IMR-90 (cell line): ENCODE data around the gene CHRNA7. TPM values are rescaled to one million over a fixed set of nuclear protein-coding genes. Genes with fewer than 3 reads are reported as not detected.
"Not testable (repeated sequence)": the region's sequence is repeated elsewhere in the genome, so short reads cannot be mapped to it uniquely, and the experiment has no call there.

Experiments used
- ATAC-seq: fragments of 200-7000 bp; cut with Tn5 transposase; 2 replicates; pipeline ENCODE4 v1.9.1; 2020; ENCODE audit warnings: low read depth, mild to moderate bottlenecking, moderate library complexity
- BruUV-seq: library from RNA; stranded (reverse); fragments of 400-500 nt; replicated peaks from 2 replicates; lab custom pipeline; 2021; lab: Mats Ljungman, UMichigan
- CTCF ChIA-PET: fragments of 300-600 bp; formaldehyde crosslinking; extraction: SDS; loops from one replicate; lab custom pipeline; 2021; ENCODE audit warnings: antibody characterized with exemption; lab: Yijun Ruan, JAX
- POLR2A ChIA-PET: fragments of 300-600 bp; sonication (Branson Sonifier 250); formaldehyde crosslinking; loops from one replicate; lab custom pipeline; 2022; ENCODE audit warnings: antibody characterized with exemption; ENCODE audit not compliant: unreplicated experiment; lab: Charles Lee
- DNase-seq: peaks from one replicate; pipeline ENCODE4 v3.0.0; 2013
- H2AFZ ChIP-seq: replicated peaks from 2 replicates; pipeline ENCODE3; 2013; ENCODE audit warnings: low read length, mild to moderate bottlenecking; ENCODE audit not compliant: poor library complexity
- H2AK5ac ChIP-seq: 2 replicates; pipeline ENCODE4 v1.6.1; 2013; ENCODE audit warnings: low read depth, low read length, inconsistent platforms
- H2AK9ac ChIP-seq: replicated peaks from 2 replicates; pipeline ENCODE3; 2013; ENCODE audit warnings: mild to moderate bottlenecking, low read depth, low read length, moderate library complexity; ENCODE audit not compliant: poor library complexity
- H2BK120ac ChIP-seq: 2 replicates; pipeline ENCODE4 v1.6.1; 2013; ENCODE audit warnings: low read depth, low read length, inconsistent platforms
- H2BK15ac ChIP-seq: 3 replicates; pipeline ENCODE4 v1.6.1; 2013; ENCODE audit warnings: low read depth, low read length, inconsistent platforms
- H2BK20ac ChIP-seq: 2 replicates; pipeline ENCODE4 v1.6.1; 2013; ENCODE audit warnings: low read depth, mild to moderate bottlenecking, inconsistent platforms, low read length, moderate library complexity
- H2BK5ac ChIP-seq: 2 replicates; pipeline ENCODE4 v1.6.1; 2013; ENCODE audit warnings: mild to moderate bottlenecking, low read depth, low read length, inconsistent platforms; ENCODE audit not compliant: poor library complexity, severe bottlenecking
- H3K14ac ChIP-seq: replicated peaks from 2 replicates; pipeline ENCODE4 v1.6.1; 2013; ENCODE audit warnings: low read depth, low read length, inconsistent platforms
- H3K18ac ChIP-seq: 2 replicates; pipeline ENCODE4 v1.6.1; 2013; ENCODE audit warnings: low read depth, low read length, control low read depth
- H3K23ac ChIP-seq: 2 replicates; pipeline ENCODE4 v1.6.1; 2013; ENCODE audit warnings: low read depth, low read length, inconsistent platforms
- H3K27ac ChIP-seq: 2 replicates; pipeline ENCODE4 v1.5.1; 2013; ENCODE audit warnings: mild to moderate bottlenecking, control low read depth, low read length; ENCODE audit not compliant: insufficient read depth
- H3K27me3 ChIP-seq: 2 replicates; pipeline ENCODE4 v1.6.1; 2013; ENCODE audit warnings: low read length; ENCODE audit not compliant: control insufficient read depth, insufficient read depth
- H3K36me3 ChIP-seq: 2 replicates; pipeline ENCODE4 v1.6.1; 2013; ENCODE audit warnings: low read length, mixed read lengths; ENCODE audit not compliant: control insufficient read depth, insufficient read depth
- H3K4ac ChIP-seq: 2 replicates; pipeline ENCODE4 v1.6.1; 2013; ENCODE audit warnings: low read depth, low read length, inconsistent platforms
- H3K4me1 ChIP-seq: 2 replicates; pipeline ENCODE4 v1.6.1; 2013; ENCODE audit warnings: low read length, mixed read lengths; ENCODE audit not compliant: control insufficient read depth, insufficient read depth
- H3K4me2 ChIP-seq: 2 replicates; pipeline ENCODE4 v1.6.1; 2013; ENCODE audit warnings: low read depth, mild to moderate bottlenecking, control low read depth, low read length, moderate library complexity
- H3K4me3 ChIP-seq: 2 replicates; pipeline ENCODE4 v1.5.1; 2013; ENCODE audit warnings: low read depth, mild to moderate bottlenecking, control low read depth, low read length, moderate library complexity; ENCODE audit not compliant: insufficient read depth
- H3K56ac ChIP-seq: 2 replicates; pipeline ENCODE4 v1.6.1; 2013; ENCODE audit warnings: low read length, inconsistent platforms; ENCODE audit not compliant: insufficient read depth; ENCODE audit errors: extremely low read depth
- H3K79me1 ChIP-seq, 2 experiments: 2 replicates each; pipeline ENCODE4 v1.6.1; 2013; ENCODE audit warnings: low read length in 2 of 2, inconsistent platforms in 1 of 2, low read depth in 1 of 2
- H3K9ac ChIP-seq: 2 replicates; pipeline ENCODE4 v1.6.1; 2013; ENCODE audit warnings: low read depth, low read length, control low read depth
- H3K9me1 ChIP-seq: 2 replicates; pipeline ENCODE4 v1.6.1; 2013; ENCODE audit warnings: low read length, inconsistent platforms; ENCODE audit not compliant: insufficient read depth
- H3K9me3 ChIP-seq: 2 replicates; pipeline ENCODE4 v1.6.1; 2013; ENCODE audit warnings: low read length; ENCODE audit not compliant: control insufficient read depth, insufficient read depth
- H4K20me1 ChIP-seq: 2 replicates; pipeline ENCODE4 v1.6.1; 2013; ENCODE audit warnings: low read length, inconsistent platforms; ENCODE audit not compliant: insufficient read depth
- H4K5ac ChIP-seq: 2 replicates; pipeline ENCODE4 v1.6.1; 2013; ENCODE audit warnings: mild to moderate bottlenecking, low read depth, low read length, control low read depth
- H4K8ac ChIP-seq, 2 experiments: 2 replicates each; pipeline ENCODE4 v1.6.1; 2013; ENCODE audit warnings: low read depth in 2 of 2, low read length in 2 of 2, control low read depth in 1 of 2, inconsistent platforms in 1 of 2
- H4K91ac ChIP-seq: 2 replicates; pipeline ENCODE4 v1.6.1; 2013; ENCODE audit warnings: low read depth, low read length, inconsistent platforms; ENCODE audit not compliant: insufficient read depth
- WGBS, 2 experiments: methylation state at CpG; one replicate each; pipeline versions ENCODE4 v1.1.5 to v1.1.7; 2013; ENCODE audit warnings: missing lambda C conversion rate in 2 of 2; ENCODE audit not compliant: insufficient read length in 1 of 2; ENCODE audit errors: extremely low coverage in 2 of 2; 5-methylcytosine and 5-hydroxymethylcytosine counted together
- dilution Hi-C: fragments of 300-500 bp; cut with HindIII; formaldehyde crosslinking; loops from one replicate; pipeline ENCODE4 v1.14.3; 2018; ENCODE audit warnings: low sequenced_read_pairs; ENCODE audit not compliant: unreplicated experiment
- in situ Hi-C: fragments of 300-500 bp; cut with MboI; formaldehyde crosslinking; loops from 3 replicates; pipeline ENCODE4 v1.14.3; 2019; ENCODE audit warnings: low sequenced_read_pairs, inconsistent platforms, mixed read lengths
- intact Hi-C: fragments of 100-400 bp; cut with micrococcal nuclease; formaldehyde crosslinking; loops from 2 replicates; pipeline ENCODE4 v1.10.0; 2022
- polyA plus RNA-seq, 3 experiments: library from polyadenylated mRNA; depleted of rRNA; stranded (reverse); fragments of >200 nt; gene quantifications; 2 replicates each; pipeline ENCODE4 v1.2.3, GENCODE V29; 2012; ENCODE audit warnings: low replicate concordance in 1 of 3
- total RNA-seq: library from RNA; depleted of rRNA; stranded (reverse); fragments of >200 nt; gene quantifications from 2 replicates; pipeline ENCODE4 v1.2.3, GENCODE V29; 2012

CHRNA7 gene
- total and polyA plus RNA-seq, 2 of the 4 experiments (the other 2 are of a cell fraction), result 0.10 TPM; not detected in 1

DNA sequence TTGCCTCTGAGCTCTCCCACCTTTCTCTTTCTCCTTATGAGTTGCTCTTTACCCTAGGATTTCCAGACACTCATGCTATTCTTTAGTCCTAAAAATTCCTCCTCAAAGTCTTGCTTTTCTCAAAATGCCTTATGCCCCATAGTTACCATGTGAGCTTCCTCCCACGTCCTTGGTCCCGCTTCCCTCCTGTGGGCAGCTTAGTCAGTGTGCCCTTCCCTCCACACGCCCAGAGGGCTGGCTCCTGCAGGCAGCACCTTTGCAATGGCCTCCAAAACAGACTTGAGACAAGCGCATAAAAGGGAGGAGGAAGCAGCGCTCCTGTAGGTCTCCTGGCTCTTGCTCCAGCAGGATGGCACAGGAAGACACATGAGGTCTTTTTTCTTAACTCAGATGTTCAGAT lies 168.6 kb downstream of the CHRNA7 start:
- H2BK120ac ChIP-seq, CTCF ChIA-PET, dilution Hi-C loops, H3K23ac ChIP-seq, DNase-seq, H3K4me1 ChIP-seq, H2AK5ac ChIP-seq, H3K27me3 ChIP-seq, H3K79me1 ChIP-seq, intact Hi-C loops, H2AK9ac ChIP-seq, H3K9me3 ChIP-seq, H3K4me3 ChIP-seq, H4K91ac ChIP-seq, ATAC-seq, H4K5ac ChIP-seq, H2BK20ac ChIP-seq, H3K36me3 ChIP-seq, H4K8ac ChIP-seq, in situ Hi-C loops, H4K20me1 ChIP-seq, H3K56ac ChIP-seq, H3K9ac ChIP-seq, H3K4me2 ChIP-seq, H2AFZ ChIP-seq, H3K27ac ChIP-seq, H2BK15ac ChIP-seq, BruUV-seq, H3K4ac ChIP-seq, H3K14ac ChIP-seq, H3K18ac ChIP-seq, POLR2A ChIA-PET, H3K9me1 ChIP-seq, H2BK5ac ChIP-seq: not testable (repeated sequence)
- WGBS, 2 experiments, result no CpG with 5 or more reads among the region's 5 CpGs

DNA sequence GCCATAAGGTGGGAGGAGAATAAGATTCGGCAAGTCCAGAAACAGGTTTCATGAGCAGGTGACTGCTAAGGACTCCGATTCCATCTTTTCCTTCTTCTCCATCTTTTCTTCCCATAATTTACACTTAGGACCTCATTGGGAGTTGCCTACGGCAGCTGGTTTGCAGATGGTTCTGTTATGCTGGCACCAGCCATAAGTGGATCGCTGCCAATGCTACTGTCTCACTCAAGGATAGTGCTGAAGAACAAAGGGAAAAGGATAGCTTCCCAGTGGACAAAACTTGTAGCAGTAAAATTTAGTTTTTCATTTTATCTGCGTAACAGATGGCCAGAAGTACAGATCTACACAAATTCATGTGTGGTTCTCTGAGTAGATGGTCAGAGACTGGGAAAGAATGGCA lies 178.8 kb downstream of the CHRNA7 start:
- H3K36me3 ChIP-seq, intact Hi-C loops, H3K79me1 ChIP-seq, dilution Hi-C loops, H3K9me1 ChIP-seq, H4K91ac ChIP-seq, ATAC-seq, H4K5ac ChIP-seq, CTCF ChIA-PET, H3K9me3 ChIP-seq, H3K18ac ChIP-seq, H2AK9ac ChIP-seq, BruUV-seq, H2BK120ac ChIP-seq, H4K20me1 ChIP-seq, H3K4ac ChIP-seq, H2BK5ac ChIP-seq, H2AK5ac ChIP-seq, H2BK20ac ChIP-seq, H2AFZ ChIP-seq, H2BK15ac ChIP-seq, H3K4me1 ChIP-seq, POLR2A ChIA-PET, H3K27ac ChIP-seq, H4K8ac ChIP-seq, in situ Hi-C loops, H3K27me3 ChIP-seq, H3K4me3 ChIP-seq, DNase-seq, H3K4me2 ChIP-seq, H3K23ac ChIP-seq, H3K14ac ChIP-seq, H3K9ac ChIP-seq, H3K56ac ChIP-seq: not testable (repeated sequence)
- no CpG with 5 or more reads among the region's 5 CpGs for WGBS, 2 experiments
